ENCODE data around the gene MNX1. TPM values are rescaled to one million over a fixed set of nuclear protein-coding genes. Genes with fewer than 3 reads are reported as not detected.

MNX1 gene
- total and polyA plus RNA-seq, 2 donors (not counting 3 experiments of a cell fraction or from before 2014, with no cell fraction given), result not detected

- no peaks in the 10 kb centered on the region for H3K79me2 ChIP-seq (ENCODE audit: control insufficient read depth, insufficient read depth, low read length)
- POLR2A ChIA-PET, result no interaction called here
- no peaks in the 10 kb centered on the region for H3K9me3 ChIP-seq (replicated peaks; ENCODE audit: control insufficient read depth, insufficient read depth, low read length)
- no peak for TF ChIP-seq MAX (IDR thresholded peaks at IDR 0.05; ENCODE audit: insufficient read depth, insufficient read length)
- no peak for TF ChIP-seq POLR2A (IDR thresholded peaks at IDR 0.05; ENCODE audit: low read depth, low read length)
- no peak for TF ChIP-seq CTCF (IDR thresholded peaks at IDR 0.05; ENCODE audit: extremely low read depth in 1 of 2, insufficient read depth in 1 of 2, low read depth in 1 of 2, low read length in 2 of 2)
- no peak for TF ChIP-seq GATA2 (IDR thresholded peaks at IDR 0.05; ENCODE audit: insufficient read depth, insufficient read length, low read depth, low read length)
- intact Hi-C loops (cut with micrococcal nuclease), result no loop called here
- no peaks in the 10 kb centered on the region for H4K20me1 ChIP-seq (replicated peaks; ENCODE audit: control insufficient read depth, extremely low read depth, insufficient read depth, low read length)
- CTCF ChIA-PET, result no interaction called here
- H3K9ac ChIP-seq (replicated peaks; ENCODE audit: extremely low read depth, insufficient read depth, low read length), result no peak overlapping the region
- H3K27ac ChIP-seq (ENCODE audit: insufficient read depth, low read depth, low read length), result no peak overlapping the region
- H3K4me1 ChIP-seq (ENCODE audit: control insufficient read depth, extremely low read depth, insufficient read depth, low read length), result no peaks in the 10 kb centered on the region
- no peak overlapping the region for H2AFZ ChIP-seq (ENCODE audit: low read depth, low read length)
- H3K36me3 ChIP-seq (ENCODE audit: control insufficient read depth in 2 of 2, extremely low read depth in 1 of 2, insufficient read depth in 2 of 2, low read length in 2 of 2), result no peaks in the 10 kb centered on the region
- DNase-seq (ENCODE audit: low read depth, low spot score), result no peak
- H3K4me3 ChIP-seq (replicated peaks in 1 of 3; ENCODE audit: insufficient read depth in 1 of 3, low read depth in 1 of 3, low read length in 3 of 3), result no peak overlapping the region
- no peaks in the 10 kb centered on the region for H3K9me1 ChIP-seq (replicated peaks; ENCODE audit: control insufficient read depth, extremely low read depth, insufficient read depth, low read length)
- dilution Hi-C loops (cut with MboI; ENCODE audit: extremely low pct_ligation_motif_present, low sequenced_read_pairs), result no loop called here
- no peak overlapping the region for H3K4me2 ChIP-seq (ENCODE audit: insufficient read depth, low read length)
- no peaks in the 10 kb centered on the region for H3K27me3 ChIP-seq (ENCODE audit: control insufficient read depth in 2 of 2, insufficient read depth in 2 of 2, low read length in 2 of 2)
- no TSS peak for BruUV-seq (replicated peaks)
- FAIRE-seq, result no peak
Measured at GRCh38 chr7:157041514-157042277, 31.2 kb upstream of the MNX1 start.

GRCh38 chr7:157041004-157041403, 30.5 kb upstream of the MNX1 start:
- Histone ChIP-seq H3K9me3 (replicated peaks; ENCODE audit: control insufficient read depth, insufficient read depth, low read length) (no peaks in the 10 kb centered on the region), H4K20me1 (replicated peaks; ENCODE audit: control insufficient read depth, extremely low read depth, insufficient read depth, low read length) (no peaks in the 10 kb centered on the region), H3K9ac (replicated peaks; ENCODE audit: extremely low read depth, insufficient read depth, low read length) (no peak overlapping the region), H3K27ac (ENCODE audit: insufficient read depth, low read depth, low read length) (no peak overlapping the region), H3K79me2 (ENCODE audit: control insufficient read depth, insufficient read depth, low read length) (no peaks in the 10 kb centered on the region), H3K4me2 (ENCODE audit: insufficient read depth, low read length) (no peak overlapping the region), H3K36me3 (ENCODE audit: control insufficient read depth in 2 of 2, extremely low read depth in 1 of 2, insufficient read depth in 2 of 2, low read length in 2 of 2) (no peaks in the 10 kb centered on the region), H3K4me1 (ENCODE audit: control insufficient read depth, extremely low read depth, insufficient read depth, low read length) (no peaks in the 10 kb centered on the region), H2AFZ (ENCODE audit: low read depth, low read length) (no peak overlapping the region), H3K27me3 (ENCODE audit: control insufficient read depth in 2 of 2, insufficient read depth in 2 of 2, low read length in 2 of 2) (no peaks in the 10 kb centered on the region), H3K9me1 (replicated peaks; ENCODE audit: control insufficient read depth, extremely low read depth, insufficient read depth, low read length) (no peaks in the 10 kb centered on the region), H3K4me3 (replicated peaks in 1 of 3; ENCODE audit: insufficient read depth in 1 of 3, low read depth in 1 of 3, low read length in 3 of 3) (no peak overlapping the region)
- TF ChIP-seq JUN (IDR thresholded peaks at IDR 0.05; ENCODE audit: borderline replicate concordance, insufficient read depth, insufficient read length, low read depth) (no peak), EZH2 (IDR thresholded peaks at IDR 0.05; ENCODE audit: borderline replicate concordance, low read depth, low read length, severe bottlenecking) (no peak)
- CTCF ChIA-PET, result no interaction called here
- POLR2A ChIA-PET, result no interaction called here
- no peak for DNase-seq (ENCODE audit: low read depth, low spot score)
- no TSS peak for BruUV-seq (replicated peaks)
- no peak for FAIRE-seq
- intact Hi-C loops (cut with micrococcal nuclease), result no loop called here
- dilution Hi-C loops (cut with MboI; ENCODE audit: extremely low pct_ligation_motif_present, low sequenced_read_pairs), result no loop called here

Data from endothelial cell of umbilical vein (primary cell).